B cell (primary cell): ENCODE results near the gene FBXL13.

Experiments used
- EZH2 ChIP-seq: IDR thresholded peaks from 2 replicates; pipeline ENCODE4 v1.6.1; 2012; ENCODE audit warnings: borderline replicate concordance, low read depth, mild to moderate bottlenecking, moderate library complexity, low read length; ENCODE audit not compliant: insufficient read depth, poor library complexity, severe bottlenecking
- TF ChIP-seq, protein P1 (sequence below): fragments of 200-600 bp; IDR thresholded peaks from one replicate; pipeline ENCODE4 v1.8.0; 2022; ENCODE audit warnings: antibody characterized with exemption, mild to moderate bottlenecking

DNA sequence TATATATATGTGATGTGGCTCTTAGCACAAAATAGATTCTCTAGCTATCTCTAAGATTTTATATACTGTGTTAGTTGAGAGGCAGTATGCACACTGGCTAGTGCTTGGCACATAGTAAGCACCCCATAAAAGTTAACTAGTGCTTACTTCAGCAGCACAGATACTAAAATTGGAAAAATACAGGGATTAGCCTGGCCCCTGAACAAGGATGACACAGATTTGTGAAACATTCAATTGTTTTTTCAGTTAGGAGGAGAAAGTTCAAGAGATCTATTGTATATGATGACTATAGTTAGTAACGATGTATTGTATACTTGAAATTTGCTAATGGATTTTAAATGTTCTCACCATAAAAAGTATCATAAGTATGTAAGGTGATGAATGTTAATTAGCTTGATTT, 240.1 kb downstream of the FBXL13 start:
- TF ChIP-seq, protein P1, sequence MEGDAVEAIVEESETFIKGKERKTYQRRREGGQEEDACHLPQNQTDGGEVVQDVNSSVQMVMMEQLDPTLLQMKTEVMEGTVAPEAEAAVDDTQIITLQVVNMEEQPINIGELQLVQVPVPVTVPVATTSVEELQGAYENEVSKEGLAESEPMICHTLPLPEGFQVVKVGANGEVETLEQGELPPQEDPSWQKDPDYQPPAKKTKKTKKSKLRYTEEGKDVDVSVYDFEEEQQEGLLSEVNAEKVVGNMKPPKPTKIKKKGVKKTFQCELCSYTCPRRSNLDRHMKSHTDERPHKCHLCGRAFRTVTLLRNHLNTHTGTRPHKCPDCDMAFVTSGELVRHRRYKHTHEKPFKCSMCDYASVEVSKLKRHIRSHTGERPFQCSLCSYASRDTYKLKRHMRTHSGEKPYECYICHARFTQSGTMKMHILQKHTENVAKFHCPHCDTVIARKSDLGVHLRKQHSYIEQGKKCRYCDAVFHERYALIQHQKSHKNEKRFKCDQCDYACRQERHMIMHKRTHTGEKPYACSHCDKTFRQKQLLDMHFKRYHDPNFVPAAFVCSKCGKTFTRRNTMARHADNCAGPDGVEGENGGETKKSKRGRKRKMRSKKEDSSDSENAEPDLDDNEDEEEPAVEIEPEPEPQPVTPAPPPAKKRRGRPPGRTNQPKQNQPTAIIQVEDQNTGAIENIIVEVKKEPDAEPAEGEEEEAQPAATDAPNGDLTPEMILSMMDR, result no peak
- no peak for TF ChIP-seq EZH2
